HG02938 (cell line): ENCODE results near the gene BABAM2.
"Not testable (repeated sequence)": the region's sequence is repeated elsewhere in the genome, so short reads cannot be mapped to it uniquely, and the experiment has no call there.

Experiments used
- ATAC-seq: cut with Tn5 transposase; IDR thresholded peaks from one replicate; pipeline ENCODE4 v1.9.1; 2021; ENCODE audit warnings: mild to moderate bottlenecking, moderate library complexity; ENCODE audit not compliant: unreplicated experiment

Gene BABAM2

GRCh38 chr2:28101892-28102291 is 211.4 kb downstream of the BABAM2 start:
- ATAC-seq = no peak

GRCh38 chr2:28102455-28102874 is 211.9 kb downstream of the BABAM2 start:
- ATAC-seq = no peak

- no peak for ATAC-seq
Observed at GRCh38 chr2:28103611-28104010, 213.1 kb downstream of the BABAM2 start.

- ATAC-seq = no peak
Observed at GRCh38 chr2:28108143-28108542, 217.6 kb downstream of the BABAM2 start.

GRCh38 chr2:28113771-28114170 is 223.2 kb downstream of the BABAM2 start:
- ATAC-seq = not testable (repeated sequence)

GRCh38 chr2:28117104-28117596 is 226.6 kb downstream of the BABAM2 start:
- no peak for ATAC-seq

GRCh38 chr2:28119631-28120030 is 229.1 kb downstream of the BABAM2 start:
- ATAC-seq = no peak

GRCh38 chr2:28128281-28128950 is 237.9 kb downstream of the BABAM2 start:
- no peak for ATAC-seq

- ATAC-seq = no peak
Observed at GRCh38 chr2:28129955-28130695, 239.6 kb downstream of the BABAM2 start.

GRCh38 chr2:28133778-28134177 is 243.2 kb downstream of the BABAM2 start:
- ATAC-seq = no peak

- no peak for ATAC-seq
Observed at GRCh38 chr2:28134262-28134812, 243.8 kb downstream of the BABAM2 start.

GRCh38 chr2:28134857-28135256 is 244.3 kb downstream of the BABAM2 start:
- ATAC-seq = no peak

GRCh38 chr2:28135324-28135723 is 244.8 kb downstream of the BABAM2 start:
- ATAC-seq = no peak

- ATAC-seq = no peak
Observed at GRCh38 chr2:28135799-28136198, 245.3 kb downstream of the BABAM2 start.

GRCh38 chr2:28136556-28136955 is 246.0 kb downstream of the BABAM2 start:
- ATAC-seq = no peak

GRCh38 chr2:28137221-28137620 is 246.7 kb downstream of the BABAM2 start:
- no peak for ATAC-seq

- no peak for ATAC-seq
Observed at GRCh38 chr2:28142386-28142785, 251.9 kb downstream of the BABAM2 start.

- no peak for ATAC-seq
Observed at GRCh38 chr2:28148000-28148399, 257.5 kb downstream of the BABAM2 start.

GRCh38 chr2:28148566-28148965 is 258.0 kb downstream of the BABAM2 start:
- ATAC-seq = no peak

GRCh38 chr2:28150236-28150915 is 259.8 kb downstream of the BABAM2 start:
- ATAC-seq = no peak

- ATAC-seq = no peak
Observed at GRCh38 chr2:28150994-28151393, 260.5 kb downstream of the BABAM2 start.
